DND-41 (cell line): ENCODE measurements around the gene GRHL3.

Experiments used
- EZH2 ChIP-seq: IDR thresholded peaks from 3 replicates; pipeline ENCODE4 v1.6.1; 2012; ENCODE audit warnings: borderline replicate concordance, low read depth, mild to moderate bottlenecking, moderate library complexity, low read length, inconsistent platforms; ENCODE audit not compliant: severe bottlenecking
- TF ChIP-seq, protein P1 (sequence below): IDR thresholded peaks from 2 replicates; pipeline ENCODE4 v1.5.1; 2012; ENCODE audit warnings: borderline replicate concordance, low read length, moderate library complexity, mild to moderate bottlenecking; ENCODE audit not compliant: poor library complexity, severe bottlenecking; ENCODE audit errors: extremely low read depth

DNA sequence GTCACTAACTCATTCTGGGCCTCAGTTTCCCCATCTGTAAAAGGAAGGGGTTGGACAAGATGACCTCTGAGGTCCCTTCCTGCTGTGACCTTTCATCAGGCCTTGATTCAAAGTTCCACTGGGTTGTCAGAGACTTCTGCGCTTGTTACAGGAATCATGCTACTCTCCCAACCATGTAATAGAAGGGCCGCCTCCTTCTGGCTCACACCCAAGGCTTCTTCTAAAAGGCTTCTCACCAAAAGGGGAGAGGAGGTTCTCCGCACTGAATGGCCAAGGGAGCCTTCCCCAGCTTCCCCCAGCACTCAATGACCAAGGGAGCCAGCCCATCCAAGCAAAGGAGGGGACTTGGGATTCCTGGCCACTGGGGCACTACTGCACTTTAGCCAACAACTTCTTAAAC is 42.7 kb downstream of the GRHL3 start:
- TF ChIP-seq, protein P1, sequence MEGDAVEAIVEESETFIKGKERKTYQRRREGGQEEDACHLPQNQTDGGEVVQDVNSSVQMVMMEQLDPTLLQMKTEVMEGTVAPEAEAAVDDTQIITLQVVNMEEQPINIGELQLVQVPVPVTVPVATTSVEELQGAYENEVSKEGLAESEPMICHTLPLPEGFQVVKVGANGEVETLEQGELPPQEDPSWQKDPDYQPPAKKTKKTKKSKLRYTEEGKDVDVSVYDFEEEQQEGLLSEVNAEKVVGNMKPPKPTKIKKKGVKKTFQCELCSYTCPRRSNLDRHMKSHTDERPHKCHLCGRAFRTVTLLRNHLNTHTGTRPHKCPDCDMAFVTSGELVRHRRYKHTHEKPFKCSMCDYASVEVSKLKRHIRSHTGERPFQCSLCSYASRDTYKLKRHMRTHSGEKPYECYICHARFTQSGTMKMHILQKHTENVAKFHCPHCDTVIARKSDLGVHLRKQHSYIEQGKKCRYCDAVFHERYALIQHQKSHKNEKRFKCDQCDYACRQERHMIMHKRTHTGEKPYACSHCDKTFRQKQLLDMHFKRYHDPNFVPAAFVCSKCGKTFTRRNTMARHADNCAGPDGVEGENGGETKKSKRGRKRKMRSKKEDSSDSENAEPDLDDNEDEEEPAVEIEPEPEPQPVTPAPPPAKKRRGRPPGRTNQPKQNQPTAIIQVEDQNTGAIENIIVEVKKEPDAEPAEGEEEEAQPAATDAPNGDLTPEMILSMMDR, result no peak
- TF ChIP-seq EZH2, result no peak
